Glomerular visceral epithelial cell (primary cell): ENCODE measurements around the gene CACFD1.

Source experiments
- DNase-seq: peaks from one replicate; pipeline ENCODE4 v3.0.0-alpha.2; 2016; ENCODE audit errors: extremely low spot score

CACFD1 gene

GRCh38 chr9:133459476-133460404, at the start of gene CACFD1:
CACFD1 (plus strand) TSS chr9:133459978; CDS start chr9:133460067, 89 bp downstream.
- DNase-seq: peak; percentile 97

GRCh38 chr9:133415170-133415569, 44.6 kb upstream of the CACFD1 start:
- DNase-seq: no peak

GRCh38 chr9:133417541-133418461, 42.0 kb upstream of the CACFD1 start, which contains the start of gene REXO4:
REXO4 (minus strand) TSS chr9:133418010; CDS start chr9:133417844, 166 bp downstream.
- DNase-seq: peak; percentile 93

- no peak for DNase-seq
Measured at GRCh38 chr9:133419005-133419404, 40.8 kb upstream of the CACFD1 start.

GRCh38 chr9:133420392-133420827, 39.4 kb upstream of the CACFD1 start:
- DNase-seq: no peak

GRCh38 chr9:133421615-133422542, 37.9 kb upstream of the CACFD1 start, which contains the start of gene ADAMTS13:
ADAMTS13 (plus strand) TSS chr9:133422367; CDS start chr9:133422444, 77 bp downstream.
- peak; percentile 38 for DNase-seq

GRCh38 chr9:133423216-133423615, 36.6 kb upstream of the CACFD1 start:
- DNase-seq: no peak

- DNase-seq: no peak
Measured at GRCh38 chr9:133424187-133424586, 35.6 kb upstream of the CACFD1 start.

- no peak for DNase-seq
Measured at GRCh38 chr9:133425049-133425632, 34.6 kb upstream of the CACFD1 start.

GRCh38 chr9:133426011-133426410, 33.8 kb upstream of the CACFD1 start:
- no peak for DNase-seq

- no peak for DNase-seq
Measured at GRCh38 chr9:133427658-133428348, 32.0 kb upstream of the CACFD1 start.

GRCh38 chr9:133428617-133429101, 31.1 kb upstream of the CACFD1 start:
- peak; percentile 29 for DNase-seq

GRCh38 chr9:133429214-133429613, 30.6 kb upstream of the CACFD1 start:
- no peak for DNase-seq

- DNase-seq: no peak
Measured at GRCh38 chr9:133429641-133430161, 30.1 kb upstream of the CACFD1 start.

- DNase-seq: no peak
Measured at GRCh38 chr9:133430244-133430643, 29.5 kb upstream of the CACFD1 start.

- DNase-seq: no peak
Measured at GRCh38 chr9:133433351-133433843, 26.4 kb upstream of the CACFD1 start.

- no peak for DNase-seq
Measured at GRCh38 chr9:133436681-133437080, 23.1 kb upstream of the CACFD1 start.

- no peak for DNase-seq
Measured at GRCh38 chr9:133437753-133438531, 21.8 kb upstream of the CACFD1 start.

- no peak for DNase-seq
Measured at GRCh38 chr9:133439337-133439736, 20.4 kb upstream of the CACFD1 start.
